HG03571 (cell line): ENCODE results near the gene CLIC1.
"Not testable (repeated sequence)": the region's sequence is repeated elsewhere in the genome, so short reads cannot be mapped to it uniquely, and the experiment has no call there.

Source experiments
- ATAC-seq: cut with Tn5 transposase; IDR thresholded peaks from one replicate; pipeline ENCODE4 v1.9.1; 2021; ENCODE audit not compliant: unreplicated experiment

The CLIC1 gene

DNA sequence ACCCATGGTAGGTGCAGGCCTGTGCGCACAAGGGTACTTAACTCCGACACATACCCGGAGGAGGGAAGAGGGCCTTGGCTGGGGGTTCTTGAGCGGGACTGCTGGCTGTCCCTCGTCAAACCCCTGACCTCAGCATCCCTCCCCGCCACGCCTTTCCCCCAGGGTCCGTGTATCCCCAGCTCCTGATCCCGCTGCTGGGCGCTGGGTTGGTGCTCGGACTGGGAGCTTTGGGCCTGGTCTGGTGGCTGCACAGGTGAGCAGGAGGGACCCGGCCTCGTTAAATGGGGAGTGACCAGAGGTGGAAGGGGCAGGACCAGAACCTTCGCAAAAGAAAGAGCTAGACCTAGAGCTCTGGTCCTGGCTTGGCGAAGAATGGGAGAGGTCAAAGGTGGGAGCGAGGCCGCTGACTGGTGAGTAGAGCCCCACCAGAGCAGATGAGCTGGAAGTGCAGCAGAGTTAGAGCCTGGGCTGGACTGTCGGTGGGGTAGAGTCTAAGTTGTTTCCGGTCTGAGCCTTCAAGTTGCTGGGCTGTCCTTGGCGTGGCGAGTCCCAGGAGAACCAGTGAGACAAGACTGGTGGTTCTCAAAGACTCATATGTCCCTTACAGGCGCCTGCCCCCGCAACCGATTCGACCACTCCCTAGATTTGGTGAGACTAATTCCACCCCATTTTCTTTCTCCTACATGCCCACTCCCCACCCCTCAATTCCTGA lies 12.2 kb downstream of the CLIC1 start:
- ATAC-seq, result no peak

GRCh38 chr6:31723245-31723979 lies 12.9 kb downstream of the CLIC1 start, which contains the start of gene MPIG6B:
TSS of gene MPIG6B (plus strand) at chr6:31723373. CDS start at chr6:31723384, 11 bp downstream.
- no peak for ATAC-seq

- no peak for ATAC-seq
Observed at GRCh38 chr6:31722173-31722572, 14.2 kb downstream of the CLIC1 start.

DNA sequence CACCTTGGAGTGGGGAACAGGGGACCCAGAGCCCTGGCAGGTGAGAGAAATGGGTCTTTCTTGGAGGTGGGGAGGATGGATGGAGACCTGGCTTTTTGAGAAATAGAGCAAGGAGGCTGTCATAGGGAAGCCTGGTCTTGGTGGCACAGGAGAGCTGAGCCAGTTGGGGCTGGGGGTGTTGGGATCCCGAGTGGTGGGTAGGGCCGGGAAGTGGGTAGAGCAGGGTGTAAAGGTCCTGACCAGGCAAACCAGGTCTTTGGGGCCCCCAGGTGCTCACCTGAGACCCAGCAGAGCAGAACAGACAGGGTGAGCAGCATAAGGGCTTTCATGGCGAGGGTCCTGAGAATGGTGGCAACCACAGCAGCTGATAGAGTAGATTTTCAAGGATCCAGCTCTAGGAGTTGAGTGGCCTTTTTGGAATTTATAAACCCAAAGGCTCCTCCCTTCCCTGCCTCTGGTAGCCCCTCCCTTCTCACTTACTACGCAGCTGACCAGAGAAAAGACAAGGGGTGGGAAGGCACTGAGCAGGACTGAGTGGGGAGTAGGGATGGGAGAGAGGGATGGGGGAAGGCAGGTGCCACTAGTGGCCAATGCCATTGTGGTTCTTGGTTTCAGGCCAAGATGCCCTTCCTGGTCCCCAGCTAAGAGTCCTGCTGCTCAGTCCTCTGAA lies 14.8 kb downstream of the CLIC1 start, which contains the start of gene LY6G6C:
Gene LY6G6C, minus strand, starts transcription at position 396 of the 670 bp plus-strand sequence. Its CDS starts 67 bp downstream, at position 329.
- ATAC-seq, result no peak

- ATAC-seq, result no peak
Observed at GRCh38 chr6:31720196-31720770, 16.0 kb downstream of the CLIC1 start.

- no peak for ATAC-seq
Observed at GRCh38 chr6:31719001-31719400, 17.3 kb downstream of the CLIC1 start.

DNA sequence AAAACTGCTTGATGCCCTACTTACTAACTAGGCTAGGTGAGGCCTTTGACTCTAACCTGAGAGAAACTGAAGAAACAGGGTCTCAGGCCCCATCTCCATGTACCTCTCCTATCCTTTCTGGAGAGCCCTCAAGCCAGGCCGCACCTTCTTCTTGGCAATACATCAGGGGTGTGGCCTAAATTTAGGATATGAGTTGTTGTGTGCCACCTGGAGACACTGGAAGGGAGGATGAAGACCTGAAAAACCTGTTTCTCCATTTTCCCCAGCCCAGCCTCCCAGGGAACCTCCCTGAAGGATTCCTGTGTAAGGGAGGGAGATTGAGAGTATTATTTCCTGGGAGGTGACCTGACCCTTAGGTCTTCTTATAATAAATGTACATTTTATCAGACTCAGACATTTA lies 18.1 kb downstream of the CLIC1 start:
- ATAC-seq, result no peak

DNA sequence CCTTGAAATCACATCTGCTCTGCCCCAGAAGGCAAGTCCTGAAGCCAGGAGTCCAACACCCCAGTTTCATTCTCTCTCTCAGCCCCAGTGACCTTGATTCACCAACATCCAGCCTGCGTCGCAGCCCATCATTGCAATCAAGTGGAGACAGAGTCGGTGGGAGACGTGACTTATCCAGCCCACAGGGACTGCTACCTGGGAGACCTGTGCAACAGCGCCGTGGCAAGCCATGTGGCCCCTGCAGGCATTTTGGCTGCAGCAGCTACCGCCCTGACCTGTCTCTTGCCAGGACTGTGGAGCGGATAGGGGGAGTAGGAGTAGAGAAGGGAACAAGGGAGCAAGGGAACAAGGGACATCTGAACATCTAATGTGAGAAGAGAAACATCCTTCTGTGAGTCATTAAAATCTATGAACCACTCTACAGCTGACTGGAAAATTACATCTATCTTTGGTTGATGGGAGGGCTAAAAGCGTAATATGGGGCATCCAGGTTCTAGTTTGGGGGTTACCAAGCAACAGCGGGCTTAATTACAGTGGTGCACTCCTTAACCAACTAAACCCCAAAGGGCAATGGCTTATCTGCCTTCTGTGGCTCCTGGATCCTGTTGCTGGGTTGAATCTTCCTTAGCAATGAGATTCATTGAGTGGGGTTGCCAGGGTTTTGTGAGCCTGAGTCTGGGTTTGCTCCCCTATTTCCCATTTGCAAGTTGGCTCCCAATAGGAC lies 18.7 kb downstream of the CLIC1 start:
- ATAC-seq, result no peak

DNA sequence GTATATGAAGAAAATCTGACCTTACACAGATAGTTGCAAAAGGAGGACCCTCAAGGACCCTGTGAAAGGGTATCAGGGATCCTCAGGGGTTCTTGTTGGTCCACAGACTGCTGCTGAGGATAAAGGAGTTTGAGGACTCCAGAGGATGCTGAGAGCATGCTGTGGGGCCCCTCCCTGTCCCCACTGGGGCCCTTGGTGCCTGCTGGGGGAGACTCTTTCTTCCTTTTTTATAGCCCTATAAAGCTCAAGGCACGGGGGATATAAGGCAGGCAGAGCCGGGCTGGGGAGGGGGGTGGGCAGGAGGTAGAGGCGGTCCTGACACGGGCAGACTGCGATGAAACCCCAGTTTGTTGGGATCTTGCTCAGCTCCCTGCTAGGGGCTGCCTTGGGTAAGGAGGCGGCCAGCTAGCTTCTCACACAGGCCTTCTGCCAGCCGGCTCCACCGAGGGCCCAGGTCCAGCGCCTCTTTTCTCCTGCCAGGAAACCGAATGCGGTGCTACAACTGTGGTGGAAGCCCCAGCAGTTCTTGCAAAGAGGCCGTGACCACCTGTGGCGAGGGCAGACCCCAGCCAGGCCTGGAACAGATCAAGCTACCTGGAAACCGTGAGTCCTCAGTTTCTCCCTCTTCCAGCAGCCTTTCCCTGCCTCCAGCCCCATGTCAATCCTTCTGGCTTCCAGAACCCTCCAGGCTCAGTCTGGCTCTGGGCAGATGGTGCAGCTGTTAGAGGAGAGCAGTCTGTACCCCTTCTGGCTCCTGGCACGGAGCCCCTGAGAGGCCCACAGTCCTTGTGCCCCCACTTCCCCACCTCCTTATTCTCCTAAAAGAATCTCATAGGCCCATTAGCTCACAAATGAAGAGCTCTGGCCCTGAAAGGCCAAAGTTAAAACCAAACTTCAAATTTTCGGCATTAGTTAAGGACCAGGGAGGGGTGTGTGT lies 21.0 kb downstream of the CLIC1 start, which contains the start of gene LY6G6D:
Gene LY6G6D, plus strand, starts transcription at position 327 of the 937 bp plus-strand sequence. Its CDS starts 8 bp downstream, at position 335.
- no peak for ATAC-seq

DNA sequence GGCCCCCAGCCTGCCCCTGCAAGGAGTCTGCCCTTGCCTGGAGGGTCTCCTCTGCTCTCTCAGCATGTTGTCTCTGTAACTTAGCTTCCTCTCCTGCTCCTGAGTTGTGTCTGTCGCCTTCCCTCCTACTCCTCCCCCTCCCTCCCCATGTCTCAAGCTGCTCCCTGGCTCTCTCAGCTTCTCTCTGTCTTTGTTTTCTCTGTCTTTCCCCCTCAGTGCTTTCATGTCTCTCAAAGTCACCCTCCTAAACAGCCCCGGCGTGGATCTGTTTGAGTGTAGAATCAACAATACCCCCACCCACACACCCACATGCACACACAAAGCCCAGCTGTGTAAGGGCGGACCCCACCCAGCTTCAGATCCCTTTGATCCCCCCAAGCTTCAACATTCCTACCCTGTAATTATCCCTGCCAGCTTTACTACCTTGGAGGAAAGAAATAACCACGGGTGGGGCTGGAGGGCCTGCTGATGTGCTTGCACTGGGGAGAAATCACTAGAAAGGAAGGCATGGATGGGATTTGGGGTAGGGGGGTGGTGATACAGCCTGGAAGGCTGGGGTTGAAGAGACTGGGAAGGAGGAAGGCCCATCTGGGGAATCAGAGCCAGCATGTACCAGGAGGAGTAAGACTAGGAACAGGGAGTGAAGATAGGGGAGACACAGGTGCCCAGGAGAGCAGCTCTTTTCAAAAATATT lies 22.2 kb downstream of the CLIC1 start:
- ATAC-seq, result no peak

GRCh38 chr6:31713465-31713864 lies 22.9 kb downstream of the CLIC1 start:
- ATAC-seq, result no peak

DNA sequence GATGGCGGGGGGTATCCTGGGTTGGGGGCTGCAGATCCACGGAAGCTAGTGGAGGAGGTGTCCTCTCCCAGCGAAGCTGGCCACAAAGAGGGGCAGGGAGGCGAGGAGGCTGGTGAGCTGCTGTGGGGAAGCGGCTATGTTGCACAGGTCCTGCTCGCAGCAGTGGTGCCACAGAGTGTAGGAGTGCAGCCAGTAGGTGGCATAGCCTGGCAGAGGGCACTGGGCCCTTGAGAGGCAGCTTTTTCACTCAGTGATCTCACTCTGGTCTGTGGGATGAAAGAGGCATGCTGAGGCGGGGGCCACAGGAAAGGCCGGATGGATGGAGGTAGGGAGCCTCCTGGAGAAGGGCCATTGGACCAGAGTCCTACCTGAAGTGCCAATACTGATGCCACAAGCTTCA lies 24.0 kb downstream of the CLIC1 start:
- no peak for ATAC-seq

- no peak for ATAC-seq
Observed at GRCh38 chr6:31711233-31711632, 25.1 kb downstream of the CLIC1 start.

DNA sequence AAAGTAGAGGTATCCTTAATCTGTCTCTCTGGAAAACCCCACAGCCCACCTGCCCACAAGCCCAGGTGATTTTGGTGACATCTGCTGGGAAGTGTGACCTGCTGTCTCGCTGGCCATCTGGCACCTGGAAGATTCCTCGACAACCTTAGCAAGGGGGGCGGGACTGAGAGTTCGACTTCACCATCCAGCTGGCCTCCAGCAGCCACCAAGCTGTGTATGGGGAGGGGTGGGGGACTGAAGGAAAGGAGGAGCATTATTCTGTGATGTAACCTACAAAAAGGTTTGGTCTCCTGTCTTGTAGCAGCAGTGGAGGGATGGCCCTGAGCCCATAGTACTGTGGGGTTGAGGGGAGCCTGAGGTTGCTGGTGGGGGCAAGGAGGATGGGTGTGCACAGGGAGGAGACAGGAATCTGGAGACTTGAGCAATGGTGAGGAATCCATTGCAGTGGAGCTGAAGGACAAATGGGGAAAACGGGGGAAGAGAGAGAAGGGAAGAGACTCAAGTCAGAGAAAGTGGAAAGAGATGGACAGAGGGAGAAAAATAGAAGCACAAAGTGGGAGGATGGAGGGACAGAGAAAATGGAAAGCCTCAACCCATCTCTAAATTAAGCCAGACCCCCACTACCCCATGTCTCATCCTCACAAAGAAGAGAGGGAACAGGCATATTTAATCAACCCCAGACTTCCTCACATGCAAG lies 25.7 kb downstream of the CLIC1 start:
- ATAC-seq, result no peak

DNA sequence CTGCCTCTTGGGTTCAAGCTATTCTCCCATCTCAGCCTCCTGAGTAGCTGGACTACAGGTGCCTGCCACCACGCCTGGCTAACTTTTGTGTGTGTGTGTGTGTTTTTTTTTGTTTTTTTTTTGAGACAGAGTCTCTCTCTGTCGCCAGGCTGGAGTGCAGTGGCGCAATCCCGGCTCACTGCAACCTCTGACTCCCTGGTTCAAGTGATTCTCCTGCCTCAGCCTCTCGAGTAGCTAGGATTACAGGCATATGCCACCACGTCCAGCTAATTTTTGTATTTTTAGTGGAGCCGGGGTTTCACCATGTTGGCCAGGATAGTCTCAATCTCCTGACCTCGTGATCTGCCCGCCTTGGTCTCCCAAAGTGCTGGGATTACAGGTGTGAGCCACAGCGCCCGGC lies 27.2 kb downstream of the CLIC1 start:
- ATAC-seq, result not testable (repeated sequence)

GRCh38 chr6:31708224-31708623 lies 28.1 kb downstream of the CLIC1 start:
- ATAC-seq, result no peak

DNA sequence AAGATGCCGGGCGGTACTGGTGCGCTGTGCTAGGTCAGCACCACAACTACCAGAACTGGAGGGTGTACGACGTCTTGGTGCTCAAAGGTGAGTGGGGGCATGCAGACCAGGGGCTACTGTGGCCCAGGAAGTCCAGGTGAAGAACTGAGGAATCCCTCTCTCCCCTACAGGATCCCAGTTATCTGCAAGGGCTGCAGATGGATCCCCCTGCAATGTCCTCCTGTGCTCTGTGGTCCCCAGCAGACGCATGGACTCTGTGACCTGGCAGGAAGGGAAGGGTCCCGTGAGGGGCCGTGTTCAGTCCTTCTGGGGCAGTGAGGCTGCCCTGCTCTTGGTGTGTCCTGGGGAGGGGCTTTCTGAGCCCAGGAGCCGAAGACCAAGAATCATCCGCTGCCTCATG lies 28.6 kb downstream of the CLIC1 start:
- no peak for ATAC-seq

DNA sequence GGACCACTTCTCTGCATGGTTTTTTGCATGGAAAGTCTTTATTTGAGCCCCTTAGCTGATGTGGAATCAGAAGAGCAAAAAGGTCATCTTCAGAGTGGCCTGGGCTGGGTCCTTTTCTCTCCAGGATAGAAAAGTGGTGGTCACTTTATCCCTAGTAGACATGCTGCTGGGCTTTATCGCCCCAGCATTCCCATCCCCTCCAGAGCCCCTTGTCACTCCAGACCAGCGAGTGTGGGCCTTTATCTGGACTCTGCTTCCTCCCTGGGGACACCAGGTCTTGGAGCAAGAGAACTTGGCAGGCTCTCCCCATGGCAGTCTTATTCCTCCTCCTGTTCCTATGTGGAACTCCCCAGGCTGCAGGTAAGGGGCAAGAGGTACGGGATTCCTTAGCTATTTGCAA lies 29.7 kb downstream of the CLIC1 start, which contains the start of gene LY6G6F:
Gene LY6G6F, plus strand, starts transcription at position 268 of the 400 bp plus-strand sequence. Its CDS starts 41 bp downstream, at position 309.
- ATAC-seq, result no peak
